HepG2 (cell line): ENCODE measurements around the gene GPBP1.

Experiments
- E2F5 ChIP-seq: sonication (generic); formaldehyde crosslinking; conservative IDR thresholded peaks from 2 replicates; pipeline ENCODE4 v1.4.0; 2020; ENCODE audit warnings: missing genetic modification reagents
- SETDB1 ChIP-seq: sonication (generic); formaldehyde crosslinking; IDR thresholded peaks from 2 replicates; pipeline ENCODE4 v1.5.1; 2020; ENCODE audit warnings: missing genetic modification reagents, mild to moderate bottlenecking, borderline replicate concordance
- ZC3H4 ChIP-seq: sonication (generic); formaldehyde crosslinking; IDR thresholded peaks from 2 replicates; pipeline ENCODE4 v1.4.0; 2020; ENCODE audit warnings: missing genetic modification reagents, borderline replicate concordance
- ZNF280D ChIP-seq: sonication (generic); formaldehyde crosslinking; IDR thresholded peaks from 2 replicates; pipeline ENCODE4 v1.5.1; 2020; ENCODE audit warnings: mild to moderate bottlenecking, missing genetic modification reagents

GRCh38 chr5:57128325-57128724 is 45.5 kb upstream of the GPBP1 start:
- TF ChIP-seq E2F5 (CRISPR knock-in tag) = no peak
- TF ChIP-seq ZC3H4 = no peak
- TF ChIP-seq SETDB1 (CRISPR knock-in tag) = no peak
- no peak for TF ChIP-seq ZNF280D (CRISPR knock-in tag)
